Measurements from ENCODE around the gene RBP4.

RBP4 gene

DNA sequence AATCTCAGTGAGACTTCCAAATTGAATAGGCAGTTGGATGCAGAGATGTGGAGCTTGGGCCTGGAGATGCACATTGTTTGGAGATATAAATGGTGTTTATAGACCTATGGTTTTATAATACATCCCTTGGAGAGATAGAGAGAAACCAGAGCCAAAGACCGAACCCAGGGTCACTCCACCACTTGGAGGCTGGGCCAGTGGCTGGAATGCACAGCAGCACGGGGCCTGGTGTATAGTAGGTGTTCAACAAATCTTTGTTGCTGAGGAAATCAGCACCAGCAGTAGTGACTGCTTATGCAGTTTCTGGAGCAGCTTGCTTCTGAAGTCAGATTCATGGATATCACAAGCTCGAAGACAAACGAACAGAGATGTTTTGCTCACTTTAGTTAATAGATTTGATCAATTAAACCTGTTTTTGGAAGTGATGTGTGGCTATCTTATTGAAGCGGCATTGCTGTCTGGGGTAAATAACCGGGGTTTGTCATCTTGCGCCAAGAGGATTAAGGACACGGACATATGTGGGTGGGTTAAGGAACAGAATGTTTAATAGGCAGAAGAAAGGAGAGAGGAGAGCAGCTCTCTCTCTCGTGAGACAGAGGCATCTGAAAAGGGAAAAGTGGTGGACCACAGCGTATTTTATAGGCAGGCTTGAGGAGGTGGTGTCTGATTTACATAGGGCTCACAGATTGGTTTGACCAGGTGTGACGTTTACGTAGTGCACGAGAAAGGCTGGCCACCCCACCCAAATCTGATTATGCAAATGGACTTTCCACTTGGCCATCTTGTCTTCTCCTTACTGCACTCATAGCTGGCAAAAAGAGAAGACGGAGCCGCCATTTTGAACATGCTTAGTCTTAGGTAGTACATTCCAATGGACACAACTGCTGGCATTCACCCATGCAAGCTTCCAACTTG lies 11.1 kb downstream of the RBP4 start:
- no peaks in the 10 kb centered on the region for H3K4me1 Mint-ChIP-seq
- DNase-seq (no peak), ATAC-seq (replicated peaks) (no peak)
- no peaks in the 10 kb centered on the region for H3K9me3 Mint-ChIP-seq
- no peaks in the 10 kb centered on the region for H3K36me3 Mint-ChIP-seq
- no peak overlapping the region for H3K27ac Mint-ChIP-seq
- peaks cover 19 to 28% of the 10 kb centered on the region in 2 donors for H3K27me3 Mint-ChIP-seq
- H3K4me3 Mint-ChIP-seq, result no peak overlapping the region

DNA sequence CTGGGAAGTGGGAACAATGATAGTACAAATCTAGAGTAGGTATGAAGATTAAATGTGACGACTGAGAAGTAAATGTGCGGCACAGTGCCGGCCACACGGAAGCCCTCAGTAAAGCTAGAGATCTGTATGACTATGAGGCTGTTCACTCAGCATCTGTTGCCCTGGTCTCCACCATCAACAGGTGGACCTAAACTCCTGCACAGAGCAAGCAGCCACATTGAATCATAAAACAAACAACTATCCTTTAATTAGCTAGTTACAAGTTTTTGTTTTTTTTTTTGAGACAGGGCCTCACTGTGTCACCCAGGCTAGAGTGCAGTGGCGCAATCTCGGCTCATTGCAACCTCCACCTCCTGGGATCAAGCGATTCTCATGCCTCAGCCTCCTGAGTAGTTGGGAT lies 16.6 kb downstream of the RBP4 start:
- Mint-ChIP-seq H3K36me3 (peaks cover 0 to 5% of the 10 kb centered on the region in 2 donors), H3K4me1 (no peaks in the 10 kb centered on the region), H3K27me3 (peaks cover 26% of the 10 kb centered on the region in 2 donors), H3K4me3 (no peak overlapping the region), H3K27ac (no peak overlapping the region), H3K9me3 (peaks cover 5 to 6% of the 10 kb centered on the region in 2 donors)
- DNase-seq, result no peak
- no peak for ATAC-seq (replicated peaks)

DNA sequence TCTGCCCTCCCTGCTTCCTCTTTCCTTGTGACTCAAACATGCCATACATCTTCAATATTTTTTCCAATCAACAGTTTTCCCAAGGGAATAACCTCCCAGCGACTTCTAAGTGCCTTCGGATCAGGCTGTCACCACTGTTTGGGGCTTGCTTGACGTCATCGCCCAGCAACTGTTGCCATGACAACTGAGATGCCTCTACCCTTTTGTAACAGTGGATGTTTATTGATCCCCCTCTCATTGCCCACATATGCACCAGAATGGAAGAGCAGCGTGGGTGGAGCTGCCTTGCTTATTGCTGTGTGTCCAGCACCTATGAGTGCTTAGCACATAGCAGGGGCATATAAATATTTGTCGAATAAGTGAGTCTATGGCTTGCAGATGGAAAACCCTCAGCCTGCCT lies 20.2 kb downstream of the RBP4 start:
- H3K27ac Mint-ChIP-seq, result no peak overlapping the region
- ATAC-seq (replicated peaks) (no peak), DNase-seq (no peak)
- H3K27me3 Mint-ChIP-seq, result peaks cover 21 to 26% of the 10 kb centered on the region in 2 donors
- no peak overlapping the region for H3K4me3 Mint-ChIP-seq
- no peaks in the 10 kb centered on the region for H3K4me1 Mint-ChIP-seq
- H3K36me3 Mint-ChIP-seq, result peaks cover 0 to 5% of the 10 kb centered on the region in 2 donors
- peaks cover 9% of the 10 kb centered on the region in 2 donors for H3K9me3 Mint-ChIP-seq

DNA sequence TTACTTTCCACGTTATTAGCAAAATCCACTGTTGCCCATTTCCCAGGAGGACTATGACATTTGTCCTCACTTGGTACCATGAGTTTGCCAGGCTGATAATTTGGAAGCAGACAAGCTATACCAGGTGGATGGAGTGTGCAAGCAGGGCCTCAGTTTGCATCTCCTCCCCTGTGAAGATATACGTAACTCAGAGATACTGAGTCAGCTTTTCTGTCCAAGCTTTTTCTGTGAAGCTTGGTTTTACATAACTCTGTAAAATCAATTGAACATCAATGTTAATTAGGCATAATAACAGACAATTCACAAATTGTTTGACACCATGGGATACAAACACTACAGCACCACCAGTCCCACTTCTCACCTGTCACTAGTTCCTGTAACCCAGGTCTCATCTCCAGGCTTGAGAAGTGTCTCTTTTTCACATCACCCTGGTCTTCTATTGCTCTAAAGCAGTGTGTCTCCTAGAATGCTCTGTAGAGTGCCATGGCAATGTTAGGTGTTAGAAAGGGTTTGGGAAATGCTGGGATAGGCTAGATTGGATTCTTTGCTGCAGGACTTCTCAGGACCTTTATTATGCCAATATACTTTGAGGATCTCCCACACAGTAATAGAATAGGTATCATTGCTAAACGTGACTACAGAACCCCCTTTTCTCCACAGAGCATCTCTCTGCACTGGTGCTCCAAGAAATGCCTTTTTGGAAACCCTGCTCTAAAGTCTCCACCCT lies 20.9 kb downstream of the RBP4 start:
- peaks cover 9% of the 10 kb centered on the region in 2 donors for H3K9me3 Mint-ChIP-seq
- no peak for DNase-seq
- no peak overlapping the region for H3K4me3 Mint-ChIP-seq
- no peak for ATAC-seq (replicated peaks)
- no peak overlapping the region for H3K27ac Mint-ChIP-seq
- H3K36me3 Mint-ChIP-seq, result peaks cover 0 to 5% of the 10 kb centered on the region in 2 donors
- H3K27me3 Mint-ChIP-seq, result peaks cover 21 to 25% of the 10 kb centered on the region in 2 donors
- no peaks in the 10 kb centered on the region for H3K4me1 Mint-ChIP-seq

DNA sequence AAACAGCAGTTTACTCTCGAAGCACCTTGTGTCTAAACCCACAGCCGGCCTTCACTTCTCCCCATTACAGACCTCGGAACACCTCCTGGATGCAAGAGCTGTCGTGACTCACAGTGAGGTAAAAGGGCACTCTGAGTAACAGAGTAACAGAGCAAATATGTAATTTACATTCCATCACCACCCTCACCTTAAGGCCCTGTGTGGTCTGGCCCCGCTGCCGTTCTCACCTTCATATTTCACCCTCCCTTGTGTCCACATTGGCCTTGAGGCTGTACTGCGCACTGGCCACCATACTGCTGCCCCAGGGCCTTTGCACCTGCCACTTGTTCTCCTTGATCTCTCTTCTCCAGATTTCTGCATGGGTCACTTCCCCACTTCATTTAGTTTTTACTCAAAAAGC lies 21.9 kb downstream of the RBP4 start:
- ATAC-seq (replicated peaks) (no peak), DNase-seq (no peak)
- H3K27me3 Mint-ChIP-seq, result peaks cover 21 to 25% of the 10 kb centered on the region in 2 donors
- no peaks in the 10 kb centered on the region for H3K4me1 Mint-ChIP-seq
- peaks cover 0 to 5% of the 10 kb centered on the region in 2 donors for H3K36me3 Mint-ChIP-seq
- H3K9me3 Mint-ChIP-seq, result peaks cover 9% of the 10 kb centered on the region in 2 donors
- no peak overlapping the region for H3K27ac Mint-ChIP-seq
- H3K4me3 Mint-ChIP-seq, result no peak overlapping the region

DNA sequence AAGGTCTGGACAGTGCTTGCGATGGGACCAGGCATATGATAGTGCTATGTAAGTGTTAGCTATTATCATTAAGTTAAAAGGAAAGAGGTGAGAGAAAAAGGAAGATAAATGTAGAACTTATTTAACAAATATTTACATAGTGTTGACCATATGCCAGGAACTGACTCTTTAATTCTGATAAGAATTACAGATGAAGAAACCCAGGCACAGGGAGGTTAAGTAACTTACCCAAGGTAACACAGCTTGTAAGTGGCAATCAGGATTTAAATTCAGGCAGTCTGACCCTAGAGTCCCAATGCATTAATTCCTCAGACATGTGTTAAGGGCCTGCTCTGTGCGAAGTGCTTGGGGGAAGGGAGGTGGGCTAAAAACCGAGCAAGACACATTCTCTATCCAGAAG lies 23.5 kb downstream of the RBP4 start:
- no peak overlapping the region for H3K27ac Mint-ChIP-seq
- H3K4me3 Mint-ChIP-seq, result no peak overlapping the region
- no peak for DNase-seq
- peaks cover 0 to 5% of the 10 kb centered on the region in 2 donors for H3K36me3 Mint-ChIP-seq
- no peak for ATAC-seq (replicated peaks)
- H3K9me3 Mint-ChIP-seq, result peaks cover 9% of the 10 kb centered on the region in 2 donors
- peaks cover 27 to 30% of the 10 kb centered on the region in 2 donors for H3K27me3 Mint-ChIP-seq
- peaks cover 3 to 11% of the 10 kb centered on the region in 2 donors for H3K4me1 Mint-ChIP-seq

DNA sequence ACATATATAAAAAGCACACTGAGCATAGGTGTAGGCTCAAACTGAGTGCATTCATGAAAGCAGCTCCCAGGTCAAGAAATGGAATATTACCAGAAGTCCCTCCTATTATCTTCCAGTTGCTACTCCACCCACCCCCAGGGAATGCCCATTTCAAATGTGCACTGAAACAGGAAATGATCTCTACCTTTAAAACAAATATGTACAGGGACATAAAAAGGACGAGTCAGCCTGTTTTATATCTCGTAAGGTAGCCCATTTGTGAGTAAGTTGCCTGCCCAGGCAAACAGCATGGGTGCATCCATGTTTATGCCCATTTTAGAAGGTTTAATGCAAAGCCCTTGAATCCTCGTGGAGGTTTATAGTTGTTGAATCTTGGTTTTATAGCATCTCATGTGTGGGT lies 24.1 kb downstream of the RBP4 start:
- peaks cover 9% of the 10 kb centered on the region in 2 donors for H3K9me3 Mint-ChIP-seq
- peaks cover 0 to 5% of the 10 kb centered on the region in 2 donors for H3K36me3 Mint-ChIP-seq
- peaks cover 31 to 36% of the 10 kb centered on the region in 2 donors for H3K27me3 Mint-ChIP-seq
- peaks cover 3 to 11% of the 10 kb centered on the region in 2 donors for H3K4me1 Mint-ChIP-seq
- H3K27ac Mint-ChIP-seq, result no peak overlapping the region
- no peak for ATAC-seq (replicated peaks)
- no peak overlapping the region for H3K4me3 Mint-ChIP-seq
- no peak for DNase-seq

DNA sequence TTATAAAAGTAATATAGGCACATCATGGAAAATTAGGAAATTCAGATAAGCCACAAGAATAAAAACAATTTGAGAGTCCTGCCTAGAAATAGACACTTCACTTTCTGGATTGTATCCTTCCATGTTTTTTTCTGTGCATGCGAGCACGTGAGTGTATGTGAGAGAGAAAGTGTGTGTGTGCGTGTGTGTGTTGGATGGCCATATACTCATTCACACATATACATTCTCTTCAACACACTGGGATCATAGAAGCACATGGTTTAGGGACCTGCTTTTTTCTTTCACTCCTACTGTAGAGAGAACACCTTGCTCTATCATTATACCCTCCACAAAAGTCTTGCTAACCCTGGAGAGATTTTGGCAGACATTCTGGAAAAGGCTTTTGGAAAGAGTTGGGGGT lies 27.1 kb downstream of the RBP4 start:
- Mint-ChIP-seq H3K27me3 (peaks cover 40 to 42% of the 10 kb centered on the region in 2 donors), H3K4me1 (peaks cover 3 to 11% of the 10 kb centered on the region in 2 donors), H3K36me3 (no peaks in the 10 kb centered on the region), H3K4me3 (no peak overlapping the region), H3K27ac (no peak overlapping the region), H3K9me3 (no peaks in the 10 kb centered on the region)
- ATAC-seq (replicated peaks), result no peak
- no peak for DNase-seq

DNA sequence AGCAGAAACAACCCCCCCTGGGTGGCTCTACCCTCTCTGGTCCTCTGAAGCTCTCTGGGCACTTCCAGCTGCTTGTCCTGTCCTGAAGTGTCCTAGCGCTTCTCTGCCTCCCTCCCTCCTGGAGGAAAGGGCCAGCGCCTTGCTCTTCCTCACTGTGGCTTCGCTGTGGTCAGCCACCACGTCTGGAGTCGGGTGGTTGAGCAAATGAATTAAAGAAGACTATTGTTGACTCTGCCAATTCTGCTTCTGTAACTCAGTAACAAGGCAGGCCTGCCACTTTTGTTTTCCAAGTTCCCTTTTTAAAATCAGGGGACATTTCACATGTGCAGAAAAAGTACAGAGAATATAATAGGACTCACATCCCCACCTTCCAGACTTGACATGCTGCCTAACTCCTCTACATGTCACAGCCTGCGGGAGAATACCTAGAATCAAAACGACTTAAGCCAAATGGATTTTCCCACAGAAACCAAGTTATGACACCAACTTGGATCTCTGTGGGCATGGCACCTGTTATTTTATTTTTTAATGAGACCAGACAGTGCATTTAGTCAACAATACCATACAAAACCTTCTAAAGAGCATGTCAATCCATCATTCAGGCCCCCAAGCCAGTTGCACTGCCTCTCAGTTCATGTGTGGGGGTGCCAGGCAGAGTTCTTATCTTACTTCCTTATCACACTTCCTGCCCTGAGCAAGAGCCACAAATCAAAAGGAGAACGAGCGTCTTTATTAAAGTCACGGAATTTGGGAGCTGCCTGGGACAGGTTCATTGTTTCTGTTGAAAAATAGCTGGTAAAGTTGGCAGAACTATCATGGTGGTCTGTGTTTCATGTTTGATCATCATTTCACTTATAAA lies 27.8 kb downstream of the RBP4 start:
- no peak overlapping the region for H3K4me3 Mint-ChIP-seq
- DNase-seq (no peak), ATAC-seq (replicated peaks) (peak in 1 of 2 donors; percentile 48)
- no peaks in the 10 kb centered on the region for H3K9me3 Mint-ChIP-seq
- peaks cover 42 to 48% of the 10 kb centered on the region in 2 donors for H3K27me3 Mint-ChIP-seq
- peaks cover 3 to 11% of the 10 kb centered on the region in 2 donors for H3K4me1 Mint-ChIP-seq
- no peaks in the 10 kb centered on the region for H3K36me3 Mint-ChIP-seq
- H3K27ac Mint-ChIP-seq, result no peak overlapping the region

DNA sequence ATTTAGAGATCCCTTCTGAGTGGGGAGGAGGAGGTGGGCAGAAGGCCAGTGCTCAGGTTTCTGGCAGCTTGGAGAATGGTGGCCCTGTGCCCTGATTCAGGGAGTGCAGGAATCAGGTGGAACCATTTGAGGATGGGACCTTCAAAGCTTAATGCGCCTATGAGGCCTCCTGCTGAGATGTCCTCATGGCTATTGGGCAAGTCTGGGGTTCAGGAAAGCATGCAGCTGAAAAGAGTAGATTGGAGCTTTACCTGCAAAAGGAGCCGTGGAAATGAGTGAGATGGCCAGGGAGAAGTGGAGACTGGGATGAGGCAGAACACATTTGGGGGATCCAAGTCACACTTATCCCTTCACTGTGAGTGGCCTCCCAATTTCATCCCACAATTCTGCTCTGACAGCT lies 28.4 kb downstream of the RBP4 start:
- no peak for ATAC-seq (replicated peaks)
- Mint-ChIP-seq H3K36me3 (no peaks in the 10 kb centered on the region), H3K27ac (no peak overlapping the region), H3K4me3 (no peak overlapping the region), H3K9me3 (no peaks in the 10 kb centered on the region), H3K27me3 (peaks cover 44 to 50% of the 10 kb centered on the region in 2 donors), H3K4me1 (peaks cover 3 to 11% of the 10 kb centered on the region in 2 donors)
- no peak for DNase-seq

DNA sequence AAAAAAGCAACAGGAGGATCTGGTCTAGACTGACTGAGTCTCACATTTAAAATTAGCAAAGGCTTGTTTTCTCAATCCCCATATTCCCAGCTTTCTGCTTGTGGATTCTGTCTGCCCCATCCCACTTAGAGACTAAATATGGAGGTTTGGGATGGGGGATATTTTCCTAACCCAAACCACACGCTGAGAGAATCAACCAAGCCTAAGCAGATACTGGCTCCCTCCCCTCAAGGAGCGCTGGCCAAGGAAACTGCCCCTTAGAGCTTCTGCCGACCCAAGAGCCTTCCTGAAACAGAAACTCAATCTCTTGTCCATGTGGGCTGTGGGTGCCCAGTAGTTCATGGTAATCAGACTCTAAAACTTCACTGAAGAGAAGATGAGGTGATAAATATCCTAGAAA lies 30.7 kb downstream of the RBP4 start:
- no peak overlapping the region for H3K4me3 Mint-ChIP-seq
- H3K36me3 Mint-ChIP-seq, result no peaks in the 10 kb centered on the region
- no peaks in the 10 kb centered on the region for H3K9me3 Mint-ChIP-seq
- H3K27me3 Mint-ChIP-seq, result peaks cover 57 to 64% of the 10 kb centered on the region in 2 donors
- DNase-seq (no peak), ATAC-seq (replicated peaks) (no peak)
- H3K27ac Mint-ChIP-seq, result no peak overlapping the region
- H3K4me1 Mint-ChIP-seq, result peaks cover 12 to 24% of the 10 kb centered on the region in 2 donors

DNA sequence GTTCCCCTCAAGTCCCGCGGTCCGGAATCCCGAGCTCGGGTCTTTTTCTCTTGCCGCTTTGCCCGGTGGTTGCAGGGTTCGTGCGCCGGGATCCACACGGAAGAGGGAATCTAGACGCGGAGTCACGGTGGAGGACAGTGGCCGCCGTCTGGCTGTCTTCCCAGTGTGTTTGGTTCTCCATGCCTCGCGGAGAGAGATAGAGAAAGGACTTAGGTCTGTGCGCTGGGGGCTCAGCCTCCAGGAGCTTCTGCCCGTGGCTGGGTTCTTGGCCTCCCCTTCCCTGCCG lies 33.0 kb downstream of the RBP4 start:
- Mint-ChIP-seq H3K36me3 (no peaks in the 10 kb centered on the region), H3K27ac (peak overlapping the region; percentile 44), H3K9me3 (no peaks in the 10 kb centered on the region), H3K4me1 (peaks cover 11 to 22% of the 10 kb centered on the region in 2 donors), H3K27me3 (peaks cover 57 to 73% of the 10 kb centered on the region in 2 donors), H3K4me3 (no peak overlapping the region)
- ATAC-seq (replicated peaks), result no peak
- DNase-seq, result no peak

DNA sequence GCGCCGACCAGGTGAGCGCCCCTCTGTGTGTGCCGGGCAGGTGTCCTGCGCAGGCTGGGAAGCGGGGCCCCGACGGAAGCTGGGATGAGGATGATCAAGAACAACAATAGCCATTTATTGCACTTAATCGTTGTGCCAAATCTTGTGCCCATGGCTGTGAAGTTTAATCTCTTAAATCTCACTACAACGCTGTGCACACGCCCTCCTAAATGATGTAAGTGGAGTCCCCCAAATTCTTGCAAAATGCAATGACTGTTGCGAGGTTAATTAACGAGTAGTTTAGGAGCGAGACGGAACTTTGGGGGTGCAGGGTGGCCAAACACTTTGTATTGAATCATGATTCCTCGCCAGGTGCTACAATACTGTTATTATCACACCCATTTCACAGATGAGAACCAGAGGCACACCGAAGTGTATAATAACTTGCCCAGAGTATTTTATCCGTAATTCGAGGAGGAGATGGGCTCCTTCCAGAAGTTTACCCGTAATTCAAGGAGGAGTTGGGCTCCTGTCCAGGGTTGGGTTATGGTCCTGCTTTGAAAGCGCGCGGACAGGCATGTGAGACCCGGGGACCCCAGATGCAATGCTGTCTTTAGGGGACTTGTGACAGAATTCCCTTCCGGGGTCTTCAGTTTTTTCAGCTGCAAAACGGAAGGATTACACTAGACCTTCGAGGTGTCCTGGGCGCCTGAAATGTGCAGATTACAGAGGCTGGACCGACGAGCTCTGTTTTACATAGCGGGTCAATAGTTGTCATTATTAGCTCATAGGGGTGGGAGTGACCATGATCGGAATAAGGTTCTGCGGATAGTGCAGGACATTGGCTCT lies 33.5 kb downstream of the RBP4 start:
- H3K36me3 Mint-ChIP-seq, result no peaks in the 10 kb centered on the region
- H3K9me3 Mint-ChIP-seq, result no peaks in the 10 kb centered on the region

More for the DNA sequence above, 33.5 kb downstream of the RBP4 start:
- DNase-seq, result no peak
- Mint-ChIP-seq H3K27ac (peak overlapping the region; percentile 69), H3K27me3 (peaks cover 51 to 68% of the 10 kb centered on the region in 2 donors), H3K4me3 (peak overlapping the region; percentile 32 to 59), H3K4me1 (peaks cover 11 to 17% of the 10 kb centered on the region in 2 donors)
- ATAC-seq (replicated peaks), result no peak

Measured in stimulated activated naive B cell treated with anti-CD40 and anti-IgM and Interleukin-4, amounts not matched to agents 10 μg/mL and 1 μg/mL and 100 μg/mL, for 72 hours (primary cell).